Loucy (cell line): ENCODE results near the gene AFG3L2.

Experiments
- H2AFZ ChIP-seq: fragments of 200-600 bp; sonication (generic); 2 replicates; pipeline ENCODE4 v1.6.0; 2016; ENCODE audit warnings: antibody characterized with exemption, mild to moderate bottlenecking, low read length, moderate library complexity
- H3F3A ChIP-seq: fragments of 200-600 bp; 2 replicates; pipeline ENCODE4 v1.6.0; 2016; ENCODE audit warnings: antibody characterized with exemption, low read depth, mild to moderate bottlenecking
- H3K27me3 ChIP-seq: fragments of 200-600 bp; sonication (generic); 2 replicates; pipeline ENCODE4 v1.6.1; 2014; ENCODE audit warnings: low read length, mild to moderate bottlenecking; ENCODE audit not compliant: insufficient read depth, poor library complexity, severe bottlenecking
- H3K36me3 ChIP-seq: fragments of 200-600 bp; sonication (generic); 2 replicates; pipeline ENCODE4 v1.6.1; 2016; ENCODE audit warnings: low read length; ENCODE audit not compliant: insufficient read depth
- H3K4me1 ChIP-seq: fragments of 200-600 bp; sonication (generic); 2 replicates; pipeline ENCODE4 v1.5.1; 2014; ENCODE audit warnings: low read length, mild to moderate bottlenecking; ENCODE audit not compliant: insufficient read depth, poor library complexity, severe bottlenecking
- H3K4me2 ChIP-seq: fragments of 200-600 bp; sonication (generic); 2 replicates; pipeline ENCODE4 v1.6.0; 2014; ENCODE audit warnings: antibody characterized with exemption, low read length, low read depth, mild to moderate bottlenecking; ENCODE audit not compliant: poor library complexity, severe bottlenecking
- H3K4me3 ChIP-seq: fragments of 200-600 bp; sonication (generic); 2 replicates; pipeline ENCODE4 v1.5.1; 2014; ENCODE audit warnings: low read length, mild to moderate bottlenecking, mixed read lengths; ENCODE audit not compliant: poor library complexity, severe bottlenecking
- H3K79me2 ChIP-seq: fragments of 200-600 bp; sonication (generic); 2 replicates; pipeline ENCODE4 v1.6.1; 2014; ENCODE audit warnings: low read length; ENCODE audit not compliant: insufficient read depth
- H3K9ac ChIP-seq: fragments of 200-600 bp; sonication (generic); 2 replicates; pipeline ENCODE4 v1.6.0; 2014; ENCODE audit warnings: mild to moderate bottlenecking, low read depth, low read length, moderate library complexity; ENCODE audit not compliant: poor library complexity, severe bottlenecking
- H3K9me2 ChIP-seq: fragments of 200-600 bp; sonication (generic); replicated peaks from 2 replicates; pipeline ENCODE4 v1.6.1; 2016; ENCODE audit warnings: low read depth, low read length, mixed read lengths
- H3K9me3 ChIP-seq: fragments of 200-600 bp; sonication (generic); 2 replicates; pipeline ENCODE4 v1.6.1; 2014; ENCODE audit warnings: mild to moderate bottlenecking, antibody characterized with exemption, low read length, low read depth; ENCODE audit not compliant: insufficient read depth
- H4K20me1 ChIP-seq: fragments of 200-600 bp; sonication (generic); 2 replicates; pipeline ENCODE4 v1.6.0; 2014; ENCODE audit warnings: antibody characterized with exemption, low read length, mild to moderate bottlenecking; ENCODE audit not compliant: insufficient read depth, poor library complexity, severe bottlenecking
- CTCF ChIP-seq: fragments of 200-600 bp; sonication (generic); conservative IDR thresholded peaks from 2 replicates; pipeline ENCODE4 v1.5.1; 2014; ENCODE audit warnings: mild to moderate bottlenecking, antibody characterized with exemption, low read length
- EZH2phosphoT487 ChIP-seq: fragments of 200-600 bp; IDR thresholded peaks from 2 replicates; pipeline ENCODE4 v1.6.1; 2018; ENCODE audit warnings: antibody characterized with exemption, mild to moderate bottlenecking, moderate library complexity, borderline replicate concordance

Gene AFG3L2

GRCh38 chr18:12304351-12305210 lies 72.4 kb downstream of the AFG3L2 start:
- no peaks in the 10 kb centered on the region for H3K79me2 ChIP-seq
- H3K9me3 ChIP-seq: no peaks in the 10 kb centered on the region
- H3K9ac ChIP-seq: no peak overlapping the region
- H3K27me3 ChIP-seq: no peaks in the 10 kb centered on the region
- H3K4me2 ChIP-seq: no peak overlapping the region
- no peak for TF ChIP-seq CTCF
- no peak overlapping the region for H2AFZ ChIP-seq
- no peaks in the 10 kb centered on the region for H3K9me2 ChIP-seq
- H3F3A ChIP-seq: no peaks in the 10 kb centered on the region
- no peaks in the 10 kb centered on the region for H3K36me3 ChIP-seq
- H3K4me1 ChIP-seq: no peaks in the 10 kb centered on the region
- no peak overlapping the region for H3K4me3 ChIP-seq
- no peaks in the 10 kb centered on the region for H4K20me1 ChIP-seq

GRCh38 chr18:12302391-12303147 lies 74.5 kb downstream of the AFG3L2 start:
- Histone ChIP-seq H3K27me3 (no peaks in the 10 kb centered on the region), H3K4me1 (no peaks in the 10 kb centered on the region), H3F3A (no peaks in the 10 kb centered on the region), H3K9ac (no peak overlapping the region), H3K4me3 (no peak overlapping the region), H3K36me3 (no peaks in the 10 kb centered on the region), H3K9me3 (no peaks in the 10 kb centered on the region), H4K20me1 (no peaks in the 10 kb centered on the region), H3K9me2 (no peaks in the 10 kb centered on the region), H3K79me2 (no peaks in the 10 kb centered on the region), H2AFZ (no peak overlapping the region), H3K4me2 (no peak overlapping the region)
- TF ChIP-seq CTCF: no peak
- TF ChIP-seq EZH2phosphoT487: no peak

GRCh38 chr18:12301263-12302005 lies 75.6 kb downstream of the AFG3L2 start:
- Histone ChIP-seq H3K36me3 (no peaks in the 10 kb centered on the region), H3K27me3 (no peaks in the 10 kb centered on the region), H3K79me2 (no peaks in the 10 kb centered on the region), H3F3A (no peaks in the 10 kb centered on the region), H3K4me1 (no peaks in the 10 kb centered on the region), H3K4me3 (no peak overlapping the region), H2AFZ (no peak overlapping the region), H3K9ac (no peak overlapping the region), H3K9me2 (no peaks in the 10 kb centered on the region), H3K9me3 (no peaks in the 10 kb centered on the region), H3K4me2 (no peak overlapping the region), H4K20me1 (no peaks in the 10 kb centered on the region)
- no peak for TF ChIP-seq EZH2phosphoT487
- TF ChIP-seq CTCF: no peak
